ENCODE measurements around the gene G6PC2.
"Not testable (repeated sequence)": the region's sequence is repeated elsewhere in the genome, so short reads cannot be mapped to it uniquely, and the experiment has no call there.

G6PC2 gene

DNA sequence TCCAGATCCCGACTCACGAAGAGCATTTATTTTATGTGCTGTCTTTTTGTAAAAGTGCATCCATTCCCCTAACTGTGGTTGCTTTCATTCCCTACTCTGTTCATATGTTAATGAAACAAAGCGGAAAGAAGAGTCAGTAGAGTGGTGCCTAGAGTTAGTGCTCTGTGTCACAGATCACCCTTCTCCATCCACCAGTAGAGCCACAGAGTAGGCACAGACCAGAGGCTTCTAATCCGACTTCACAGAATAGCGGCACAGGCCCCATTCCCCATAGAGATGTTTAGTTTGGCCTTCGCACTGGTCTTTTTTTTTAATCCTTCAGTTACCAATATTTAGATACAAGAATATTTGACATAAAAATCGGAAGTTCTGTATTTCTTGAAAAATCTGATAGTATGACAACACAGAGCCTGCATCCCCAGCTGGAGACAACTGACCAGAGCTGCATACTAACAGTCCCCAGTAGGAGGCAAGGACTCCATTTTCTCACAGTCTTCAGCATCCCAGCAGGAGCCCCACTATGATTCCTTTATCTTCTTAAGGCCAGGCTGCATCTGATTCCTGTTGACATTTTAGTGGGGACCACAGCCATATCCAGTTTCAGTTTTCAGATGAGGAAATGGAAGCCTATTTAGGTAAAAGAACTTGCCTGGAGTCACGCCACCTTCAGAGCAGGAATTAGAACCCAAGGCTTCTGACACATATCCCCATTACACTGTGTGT, 7.0 kb downstream of the G6PC2 start:
- no peak for DNase-seq

DNA sequence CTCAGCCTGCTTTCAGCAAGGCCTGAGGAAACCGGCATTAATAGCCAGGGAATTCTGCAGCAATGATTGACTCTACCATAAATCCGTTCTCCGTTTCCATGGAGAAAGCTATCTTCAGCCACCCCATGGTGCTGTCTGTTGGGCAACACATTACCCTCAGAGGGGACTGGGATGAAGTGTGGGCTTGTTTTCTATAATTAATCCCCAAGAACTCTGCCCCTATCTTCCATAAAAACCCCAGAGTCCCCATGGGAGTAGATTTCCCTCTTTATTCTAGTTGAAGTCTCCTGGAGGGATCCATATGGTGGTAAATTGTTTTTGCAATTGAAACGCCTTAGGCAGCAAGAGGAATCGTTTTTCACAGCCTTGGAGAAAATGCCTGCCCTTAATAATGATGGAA, 9.2 kb downstream of the G6PC2 start:
- no peak for DNase-seq

DNA sequence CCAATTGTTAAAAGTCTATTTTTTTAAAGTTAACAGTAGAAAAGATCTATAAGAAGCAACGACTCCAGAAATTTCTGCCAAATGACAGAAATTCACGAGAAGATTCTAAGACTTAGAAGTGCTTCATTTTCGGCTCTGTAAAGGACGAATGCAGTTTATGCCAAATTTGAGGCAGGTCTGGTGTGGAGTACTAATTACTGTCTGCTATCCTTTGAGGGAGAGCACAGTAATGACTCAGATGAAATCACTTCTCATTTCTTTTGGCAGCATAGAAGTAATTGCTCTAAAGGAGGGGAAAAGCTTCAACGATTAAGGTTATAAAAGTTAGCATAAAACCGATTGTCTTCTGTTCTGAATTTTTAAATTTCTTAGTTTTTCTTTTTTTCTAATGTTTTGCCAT, 11.4 kb downstream of the G6PC2 start:
- DNase-seq = no peak

- no peak for DNase-seq
Observed at GRCh38 chr2:168912901-168913369, 11.8 kb downstream of the G6PC2 start.

GRCh38 chr2:168913495-168913894, 12.4 kb downstream of the G6PC2 start:
- DNase-seq = no peak

DNA sequence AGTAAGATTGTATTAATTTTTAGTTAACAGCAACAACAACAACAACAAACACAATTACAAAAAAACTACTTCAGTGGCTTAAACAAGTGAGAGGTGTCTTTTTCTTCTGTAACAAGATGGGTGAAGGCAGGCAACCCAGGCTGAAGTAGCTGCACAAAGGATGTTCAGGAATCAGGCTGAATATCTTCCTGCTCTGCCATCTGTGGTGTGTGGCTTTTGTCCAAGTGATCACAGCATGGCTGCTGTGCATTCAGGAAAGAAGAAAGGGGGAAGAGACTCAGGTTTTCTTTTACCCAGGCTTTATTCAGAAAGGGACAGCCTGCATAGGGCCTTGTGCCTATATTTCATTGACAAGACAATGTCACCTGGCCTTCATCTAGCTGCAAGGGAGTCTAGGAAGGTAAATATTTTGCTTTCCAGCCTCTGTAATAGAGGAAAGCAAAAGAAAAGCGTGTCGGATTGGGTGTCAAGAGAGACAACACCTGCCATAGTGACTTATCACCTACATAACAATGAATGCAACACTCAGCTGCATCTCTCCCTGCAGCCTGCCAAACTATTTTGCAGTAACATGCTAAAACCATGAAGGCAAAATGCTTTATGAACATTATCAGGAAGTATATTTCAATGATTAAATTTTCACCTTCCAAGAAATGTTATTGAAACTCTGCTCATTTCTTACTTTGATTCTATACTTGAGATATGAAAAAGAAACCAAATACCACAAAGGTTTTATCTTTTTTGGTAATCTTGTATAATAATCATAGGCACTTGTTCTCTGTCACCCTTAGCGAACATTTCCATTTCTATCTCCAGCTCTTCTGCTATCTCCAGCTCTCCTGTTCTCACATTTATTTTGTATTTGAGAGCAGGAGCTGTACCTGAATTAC, 14.6 kb downstream of the G6PC2 start:
- DNase-seq = peak in 1 of 5 donors; percentile 27

DNA sequence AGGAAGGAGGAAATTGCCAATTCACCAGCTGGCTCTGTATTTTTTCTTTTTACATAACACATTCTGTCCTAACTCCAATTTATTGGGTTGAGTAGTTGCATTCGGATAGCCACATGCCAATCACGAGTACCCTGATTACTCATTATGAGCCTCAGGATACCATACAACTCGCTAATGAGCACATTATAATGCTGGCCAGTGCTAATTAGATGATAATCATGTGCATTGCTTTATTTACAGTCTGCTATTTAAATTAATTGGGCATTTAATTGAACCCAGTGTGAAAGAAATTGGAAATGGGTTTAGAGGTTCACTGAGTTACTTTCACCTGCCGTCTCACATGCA, 15.2 kb downstream of the G6PC2 start:
- DNase-seq = peak in 1 of 5 donors; percentile 7

- DNase-seq = peak in 2 of 5 donors; percentile 7 to 30
Observed at GRCh38 chr2:168920504-168921157, 19.5 kb downstream of the G6PC2 start.

GRCh38 chr2:168926621-168927386, 25.7 kb downstream of the G6PC2 start:
- no peak for DNase-seq

- DNase-seq = no peak
Observed at GRCh38 chr2:168928113-168928831, 27.2 kb downstream of the G6PC2 start.

DNA sequence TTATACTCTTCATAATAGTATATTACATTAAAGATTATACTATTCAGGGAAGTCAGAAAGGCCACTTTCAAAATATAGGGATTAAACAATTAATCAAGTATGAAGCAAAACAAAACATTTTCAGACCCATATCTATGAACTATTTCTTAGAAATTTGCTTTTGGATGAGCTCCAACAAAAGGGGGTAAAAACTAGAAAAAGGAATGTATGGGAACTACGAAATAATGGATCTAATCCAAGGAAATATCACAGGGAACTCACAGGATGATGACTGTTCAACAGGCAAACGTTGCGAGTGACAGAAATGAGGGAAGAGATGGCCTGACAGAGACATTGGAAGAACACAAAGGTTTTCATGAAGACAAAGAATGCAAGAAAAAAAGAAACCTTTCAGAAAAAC, 27.9 kb downstream of the G6PC2 start:
- DNase-seq = no peak

GRCh38 chr2:168930242-168930641, 29.2 kb downstream of the G6PC2 start:
- no peak for DNase-seq

- not testable (repeated sequence) for DNase-seq
Observed at GRCh38 chr2:168932174-168932573, 31.1 kb downstream of the G6PC2 start.

GRCh38 chr2:168934826-168935225, 33.7 kb downstream of the G6PC2 start:
- no peak for DNase-seq

GRCh38 chr2:168935810-168936581, 34.9 kb downstream of the G6PC2 start:
- DNase-seq = no peak

- DNase-seq = no peak
Observed at GRCh38 chr2:168939061-168939460, 38.0 kb downstream of the G6PC2 start.

DNA sequence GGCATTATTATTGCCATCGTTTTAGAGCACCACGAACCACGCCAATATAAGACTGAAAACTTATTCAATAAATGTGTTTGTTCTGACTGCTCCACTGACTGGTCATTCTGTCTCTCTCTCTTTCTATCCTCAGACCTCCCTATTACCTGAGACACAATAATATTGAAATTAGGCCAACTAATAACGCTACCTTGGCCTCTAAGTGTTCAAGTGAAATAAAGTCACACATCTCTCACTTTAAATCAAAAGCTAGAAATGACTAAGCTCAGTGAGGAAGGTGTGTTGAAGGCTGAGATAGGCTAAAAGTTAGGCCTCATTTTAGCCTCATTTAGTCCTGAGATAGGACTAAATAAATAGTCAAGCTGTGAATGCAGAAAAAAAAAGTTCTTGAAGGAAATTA, 38.8 kb downstream of the G6PC2 start:
- DNase-seq = peak in 1 of 5 donors; percentile 33

- no peak for DNase-seq
Observed at GRCh38 chr2:168941297-168941696, 40.2 kb downstream of the G6PC2 start.

- no peak for DNase-seq
Observed at GRCh38 chr2:168944065-168944464, 43.0 kb downstream of the G6PC2 start.

- DNase-seq = no peak
Observed at GRCh38 chr2:168945508-168945907, 44.4 kb downstream of the G6PC2 start.

DNA sequence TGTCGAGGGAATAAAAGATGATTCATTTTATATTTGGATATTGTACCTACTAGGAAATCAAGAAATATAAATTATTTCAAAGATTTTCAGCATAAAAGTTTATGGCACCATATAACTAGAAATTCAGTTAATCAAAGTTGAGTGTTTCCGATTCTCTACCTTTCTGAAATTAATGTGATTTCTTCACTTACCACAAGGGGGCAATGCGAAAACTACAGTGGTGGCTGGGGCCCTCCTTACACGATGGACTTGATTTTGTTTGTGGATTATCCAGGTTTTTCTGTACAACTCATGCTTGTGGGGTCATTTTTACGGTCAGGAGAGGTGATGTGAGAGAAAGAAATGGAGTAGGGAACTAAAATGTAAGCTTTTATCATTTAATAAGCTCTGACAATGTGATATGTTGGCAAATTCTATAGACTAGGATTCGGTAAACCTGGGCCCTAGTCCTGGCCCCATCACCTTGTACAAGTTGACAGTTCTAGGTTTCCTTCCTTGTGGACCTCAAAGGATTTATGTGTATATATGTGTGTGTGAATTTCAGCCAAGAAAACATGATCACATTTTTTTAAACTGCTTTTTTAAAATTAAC, 47.6 kb downstream of the G6PC2 start:
- DNase-seq = no peak
